Stimulated activated CD8-positive, alpha-beta memory T cell treated with anti-CD3 and anti-CD28 coated beads, Interleukin-12 subunit alpha, Interleukin-12 subunit beta, amount 100 ng/mL, for 24 hours (primary cell): ENCODE measurements around the gene PCCB.
"Not testable (repeated sequence)": the region's sequence is repeated elsewhere in the genome, so short reads cannot be mapped to it uniquely, and the experiment has no call there.

ENCODE experiments used
- DNase-seq: peaks from one replicate; pipeline ENCODE4 v3.0.0-alpha.2; 2020; ENCODE audit errors: extremely low read depth

PCCB gene

DNA sequence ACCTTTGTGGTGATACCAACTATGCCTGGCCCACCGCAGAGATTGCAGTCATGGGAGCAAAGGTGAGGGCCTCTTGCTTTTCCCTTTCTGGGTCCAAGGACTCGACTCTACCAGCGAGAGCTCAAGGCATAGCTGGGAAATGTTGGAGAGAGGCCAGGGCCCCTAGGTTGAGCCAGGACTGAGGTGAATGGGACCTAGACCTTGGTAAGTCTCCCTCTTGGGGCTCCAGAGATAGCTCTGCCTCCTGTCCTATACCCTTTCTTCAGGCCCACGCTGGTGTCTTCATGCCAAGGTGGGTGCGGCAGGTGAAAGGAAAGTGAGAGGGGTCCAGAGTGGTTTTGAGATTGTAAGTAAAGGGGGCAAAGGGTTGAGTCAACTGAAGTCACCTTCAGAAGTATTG is 77.5 kb downstream of the PCCB start:
- no peak for DNase-seq

- DNase-seq = no peak
Measured at GRCh38 chr3:136329593-136329992, 79.5 kb downstream of the PCCB start.

- DNase-seq = no peak
Measured at GRCh38 chr3:136330900-136331299, 80.8 kb downstream of the PCCB start.

GRCh38 chr3:136332302-136332701 is 82.2 kb downstream of the PCCB start:
- no peak for DNase-seq

- DNase-seq = no peak
Measured at GRCh38 chr3:136332776-136333175, 82.6 kb downstream of the PCCB start.

DNA sequence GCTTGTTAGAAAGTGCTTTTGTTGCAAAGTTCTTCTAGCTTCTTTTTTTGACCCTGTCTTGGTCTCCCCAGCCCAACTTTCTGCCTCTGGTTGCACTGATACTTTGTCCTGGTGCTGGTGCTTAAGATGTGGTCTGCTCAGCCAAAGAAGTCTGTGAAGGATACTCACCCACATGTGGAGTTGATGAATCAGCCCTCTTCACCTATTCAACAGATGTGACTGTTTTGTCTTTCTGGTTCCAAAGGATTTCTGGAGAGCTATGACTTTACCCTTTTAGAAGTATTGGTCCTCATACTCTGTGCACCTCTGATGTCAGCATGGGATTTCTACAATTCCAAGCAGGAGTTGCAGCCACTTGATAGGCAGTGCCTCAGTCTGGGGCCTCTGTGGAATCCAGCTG is 84.1 kb downstream of the PCCB start:
- DNase-seq = no peak

GRCh38 chr3:136334726-136335125 is 84.6 kb downstream of the PCCB start:
- not testable (repeated sequence) for DNase-seq

DNA sequence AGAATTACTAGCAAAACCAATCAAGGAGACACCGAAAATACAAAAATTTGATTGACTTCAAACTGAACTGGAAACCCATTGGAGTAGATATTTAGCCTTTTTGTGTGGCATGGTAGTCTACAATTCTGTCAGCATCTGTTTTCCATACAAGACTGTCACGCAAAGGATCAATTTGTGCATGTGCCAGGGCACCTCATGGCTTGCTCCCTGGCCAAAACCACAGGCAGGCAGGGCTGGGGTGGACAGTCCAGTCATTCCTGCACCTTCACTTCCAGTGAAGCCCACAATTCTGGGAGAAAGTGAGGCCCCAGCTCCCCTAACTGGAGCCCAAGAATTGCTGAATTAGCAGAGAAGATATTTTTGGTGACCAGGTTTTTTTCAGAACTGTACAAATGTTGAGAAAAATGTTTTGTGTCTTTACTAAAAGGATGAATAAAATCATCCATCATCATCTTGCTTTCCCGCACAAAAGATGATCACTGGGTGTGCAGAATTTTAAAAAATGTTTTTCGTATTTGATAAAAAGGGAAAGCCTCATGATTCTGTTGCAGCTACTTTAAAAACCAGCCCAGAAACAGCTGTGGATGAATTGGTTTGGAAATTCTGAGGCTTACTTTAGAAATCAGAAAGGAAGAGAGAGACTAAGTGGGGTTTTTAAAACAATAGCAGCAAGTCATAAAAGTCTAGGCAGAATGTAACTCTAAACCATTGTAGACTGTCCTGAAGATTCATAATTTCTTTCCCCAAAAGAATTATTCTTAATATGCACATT is 86.4 kb downstream of the PCCB start:
- DNase-seq = no peak

DNA sequence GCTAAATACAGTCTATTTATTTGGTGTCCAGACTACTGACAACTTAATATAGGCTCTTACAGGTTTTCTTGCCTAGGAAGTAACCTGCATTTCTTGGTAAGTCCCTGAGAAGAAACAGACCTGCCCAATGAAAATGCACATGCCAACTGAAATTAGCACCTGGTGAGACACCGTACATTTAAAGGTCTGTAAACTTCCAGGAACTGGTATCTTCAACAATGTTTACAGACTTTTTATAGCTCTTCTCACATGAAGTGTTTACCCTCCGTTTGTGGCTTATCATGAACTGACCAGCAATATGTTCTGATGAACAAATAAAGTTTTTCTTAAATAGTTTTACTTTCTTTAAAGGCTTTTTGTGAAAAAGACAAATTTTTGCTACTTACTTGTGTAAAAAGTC is 93.3 kb downstream of the PCCB start:
- DNase-seq = no peak

DNA sequence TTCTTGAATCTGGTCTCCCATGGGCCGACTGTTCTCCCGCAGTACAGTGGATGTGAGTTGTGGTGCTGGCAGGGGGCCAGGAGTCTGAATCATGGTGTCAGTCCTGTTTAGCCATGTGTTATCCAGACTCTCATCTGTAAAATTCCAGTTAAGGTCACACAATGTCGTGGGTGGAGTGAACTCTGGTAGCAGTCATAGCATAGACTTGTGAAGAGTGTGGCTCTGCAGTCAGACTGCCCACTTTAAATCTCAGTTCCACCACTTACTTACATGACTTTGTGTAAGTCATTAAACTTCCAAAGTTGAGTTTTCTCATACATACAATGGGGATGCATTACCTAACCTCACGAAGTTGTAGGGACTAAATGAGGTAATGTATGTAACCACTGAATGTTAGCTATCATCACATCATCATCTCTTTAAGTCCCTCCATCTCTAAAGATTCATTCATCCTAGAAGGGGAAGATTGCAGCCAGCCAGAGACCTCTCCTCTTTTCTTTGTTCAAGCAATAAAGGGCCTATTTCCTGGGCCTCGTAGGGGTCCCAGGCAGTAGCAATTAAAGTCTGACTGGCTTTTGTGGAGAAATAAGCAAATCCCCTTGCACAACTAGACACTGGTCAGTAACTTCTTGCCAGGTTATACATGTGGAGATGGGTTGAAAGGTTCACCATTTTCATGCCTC is 93.9 kb downstream of the PCCB start:
- DNase-seq = no peak

GRCh38 chr3:136346486-136346885 is 96.3 kb downstream of the PCCB start:
- DNase-seq = no peak

- DNase-seq = no peak
Measured at GRCh38 chr3:136350132-136350531, 100.0 kb downstream of the PCCB start.

DNA sequence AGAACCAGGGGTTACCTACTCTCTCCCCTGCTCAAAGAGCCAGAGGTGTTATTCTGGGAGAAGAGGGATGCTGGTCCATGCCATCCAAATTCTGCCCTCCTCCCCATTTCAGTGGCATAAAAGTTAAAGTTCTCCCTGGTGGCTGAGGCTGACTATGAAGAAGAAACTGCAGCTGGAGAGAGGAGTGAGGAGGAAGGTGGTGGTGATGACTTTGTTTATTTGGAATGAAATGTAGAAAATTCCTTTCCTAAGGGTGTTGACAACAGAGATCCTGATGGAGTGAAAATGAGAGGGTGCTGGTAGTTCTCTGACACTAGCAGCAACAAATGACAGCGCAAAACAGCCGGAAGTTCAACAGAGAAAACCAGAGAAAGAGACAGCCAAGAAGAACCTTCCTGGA is 100.4 kb downstream of the PCCB start:
- no peak for DNase-seq

GRCh38 chr3:136351351-136351750 is 101.2 kb downstream of the PCCB start:
- no peak for DNase-seq

GRCh38 chr3:136351905-136352304 is 101.8 kb downstream of the PCCB start:
- DNase-seq = no peak

DNA sequence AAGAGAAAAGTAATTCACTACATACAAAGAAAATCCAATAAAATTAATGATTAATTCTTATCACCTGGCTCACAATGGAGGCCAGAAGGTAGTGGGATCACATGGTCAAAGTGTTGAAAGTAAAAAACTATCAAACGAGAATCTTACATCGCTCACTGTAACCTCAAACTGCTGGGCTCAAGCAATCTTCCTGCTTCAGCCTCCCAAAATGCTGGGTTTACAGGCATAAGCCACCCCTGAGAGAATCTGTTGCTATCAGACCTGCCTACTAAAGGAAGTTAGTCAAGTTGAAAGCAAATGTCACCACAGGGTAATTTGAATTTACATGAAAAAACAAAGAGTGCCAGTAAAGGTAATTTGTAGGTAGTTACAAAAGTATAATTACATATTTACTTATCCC is 103.3 kb downstream of the PCCB start:
- DNase-seq = no peak

- no peak for DNase-seq
Measured at GRCh38 chr3:136366289-136366688, 116.1 kb downstream of the PCCB start.

GRCh38 chr3:136375800-136376199 is 125.7 kb downstream of the PCCB start:
- not testable (repeated sequence) for DNase-seq

DNA sequence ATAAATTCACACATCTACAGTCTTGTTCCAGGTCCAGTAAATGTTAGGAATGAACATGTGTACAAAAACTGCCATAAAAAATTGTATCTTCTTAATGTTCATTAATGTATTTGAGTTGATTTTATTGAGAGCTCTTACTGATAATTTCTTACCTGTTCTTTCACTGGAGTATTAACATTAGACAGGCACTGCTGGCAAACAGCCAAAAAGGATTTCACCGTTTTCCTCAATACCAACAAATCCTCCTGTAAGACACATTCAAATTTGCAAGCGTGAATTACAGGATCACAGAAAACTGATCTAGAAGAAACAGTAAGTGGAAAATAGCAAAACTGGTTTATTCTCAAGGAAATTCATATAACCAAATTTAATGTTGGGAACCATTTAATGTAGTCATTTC is 127.4 kb downstream of the PCCB start:
- DNase-seq = no peak

GRCh38 chr3:136378011-136378410 is 127.9 kb downstream of the PCCB start:
- no peak for DNase-seq
